ENCODE data around the gene TENM4. TPM values are rescaled to one million over a fixed set of nuclear protein-coding genes. Genes with fewer than 3 reads are reported as not detected.
A peak's percentile ranks its signal among the peaks of the same experiment; 100 is the strongest.

TENM4 gene
- total and polyA plus RNA-seq, 2 experiments from 2014 or later, result 19.0 to 105 TPM

GRCh38 chr11:78961937-78962701 is 478.7 kb downstream of the TENM4 start:
- Histone ChIP-seq H3K36me3 (no peaks in the 10 kb centered on the region), H3K9me3 (ENCODE audit: low read depth) (no peaks in the 10 kb centered on the region), H3K27me3 (peaks cover 4% of the 10 kb centered on the region), H3K4me3 (peak overlapping the region; percentile 43), H3K27ac (no peak overlapping the region), H3K4me1 (ENCODE audit: low read depth) (peaks cover 8% of the 10 kb centered on the region)
- DNase-seq (ENCODE audit: low read depth in 1 of 2, low spot score in 1 of 2), result peak; percentile 67 to 92
- TF ChIP-seq, protein P1, sequence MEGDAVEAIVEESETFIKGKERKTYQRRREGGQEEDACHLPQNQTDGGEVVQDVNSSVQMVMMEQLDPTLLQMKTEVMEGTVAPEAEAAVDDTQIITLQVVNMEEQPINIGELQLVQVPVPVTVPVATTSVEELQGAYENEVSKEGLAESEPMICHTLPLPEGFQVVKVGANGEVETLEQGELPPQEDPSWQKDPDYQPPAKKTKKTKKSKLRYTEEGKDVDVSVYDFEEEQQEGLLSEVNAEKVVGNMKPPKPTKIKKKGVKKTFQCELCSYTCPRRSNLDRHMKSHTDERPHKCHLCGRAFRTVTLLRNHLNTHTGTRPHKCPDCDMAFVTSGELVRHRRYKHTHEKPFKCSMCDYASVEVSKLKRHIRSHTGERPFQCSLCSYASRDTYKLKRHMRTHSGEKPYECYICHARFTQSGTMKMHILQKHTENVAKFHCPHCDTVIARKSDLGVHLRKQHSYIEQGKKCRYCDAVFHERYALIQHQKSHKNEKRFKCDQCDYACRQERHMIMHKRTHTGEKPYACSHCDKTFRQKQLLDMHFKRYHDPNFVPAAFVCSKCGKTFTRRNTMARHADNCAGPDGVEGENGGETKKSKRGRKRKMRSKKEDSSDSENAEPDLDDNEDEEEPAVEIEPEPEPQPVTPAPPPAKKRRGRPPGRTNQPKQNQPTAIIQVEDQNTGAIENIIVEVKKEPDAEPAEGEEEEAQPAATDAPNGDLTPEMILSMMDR (IDR thresholded peaks at IDR 0.05; ENCODE audit: low read depth, low read length), result no peak

GRCh38 chr11:78961247-78961646 is 479.6 kb downstream of the TENM4 start:
- DNase-seq (ENCODE audit: low read depth in 1 of 2, low spot score in 1 of 2), result peak in 1 of 2 donors; percentile 49
- Histone ChIP-seq H3K9me3 (ENCODE audit: low read depth) (no peaks in the 10 kb centered on the region), H3K27ac (no peak overlapping the region), H3K27me3 (no peaks in the 10 kb centered on the region), H3K4me3 (peak overlapping the region; percentile 43), H3K36me3 (no peaks in the 10 kb centered on the region), H3K4me1 (ENCODE audit: low read depth) (peaks cover 14% of the 10 kb centered on the region)
- TF ChIP-seq, protein P1 (IDR thresholded peaks at IDR 0.05; ENCODE audit: low read depth, low read length), result peak; percentile 63

GRCh38 chr11:78958444-78958843 is 482.4 kb downstream of the TENM4 start:
- TF ChIP-seq, protein P1 (IDR thresholded peaks at IDR 0.05; ENCODE audit: low read depth, low read length), result no peak
- peaks cover 42% of the 10 kb centered on the region for H3K4me1 ChIP-seq (ENCODE audit: low read depth)
- no peaks in the 10 kb centered on the region for H3K9me3 ChIP-seq (ENCODE audit: low read depth)
- no peaks in the 10 kb centered on the region for H3K27me3 ChIP-seq
- no peaks in the 10 kb centered on the region for H3K36me3 ChIP-seq
- no peak overlapping the region for H3K27ac ChIP-seq
- no peak for DNase-seq (ENCODE audit: low read depth in 1 of 2, low spot score in 1 of 2)
- H3K4me3 ChIP-seq, result no peak overlapping the region

DNA sequence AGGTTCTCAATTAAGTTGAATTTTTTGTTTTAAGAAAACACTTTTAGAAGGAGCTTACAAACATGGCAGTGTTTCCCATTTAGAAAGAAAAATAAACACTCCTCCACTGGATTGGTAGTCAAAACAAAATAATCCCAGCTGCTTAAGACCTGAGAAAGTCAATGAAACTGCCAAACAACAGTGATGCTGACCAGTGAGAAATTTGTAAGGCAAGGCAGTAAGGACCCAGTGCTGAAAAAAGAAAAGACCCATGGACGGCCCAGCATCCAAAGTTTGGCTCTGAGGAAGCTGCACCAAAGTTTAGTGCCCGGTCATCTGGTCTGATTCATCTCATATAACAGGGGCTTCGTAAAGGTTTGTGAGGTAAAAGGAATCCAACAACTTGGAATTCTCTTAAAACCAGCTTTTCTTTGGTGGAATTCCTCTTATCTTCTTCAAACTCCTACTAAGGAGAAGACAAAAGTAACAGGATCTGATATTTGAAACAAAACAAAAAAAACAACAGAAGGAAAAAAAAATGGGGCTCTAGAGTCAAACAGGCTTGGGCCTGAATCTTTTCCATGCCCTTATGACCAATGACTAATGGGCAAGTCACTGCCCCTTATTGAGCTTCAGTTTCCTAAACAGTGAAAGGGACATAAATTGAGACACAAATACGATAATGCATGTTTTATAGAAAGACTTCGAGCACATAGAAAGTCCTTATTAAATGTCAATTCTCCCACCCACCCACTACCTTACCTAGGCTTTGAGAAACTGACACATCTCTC is 483.2 kb downstream of the TENM4 start:
- TF ChIP-seq, protein P1 (IDR thresholded peaks at IDR 0.05; ENCODE audit: low read depth, low read length), result no peak
- Histone ChIP-seq H3K27ac (no peak overlapping the region), H3K9me3 (ENCODE audit: low read depth) (no peaks in the 10 kb centered on the region), H3K27me3 (no peaks in the 10 kb centered on the region), H3K4me1 (ENCODE audit: low read depth) (peaks cover 50% of the 10 kb centered on the region), H3K4me3 (no peak overlapping the region), H3K36me3 (no peaks in the 10 kb centered on the region)
- no peak for DNase-seq (ENCODE audit: low read depth in 1 of 2, low spot score in 1 of 2)

DNA sequence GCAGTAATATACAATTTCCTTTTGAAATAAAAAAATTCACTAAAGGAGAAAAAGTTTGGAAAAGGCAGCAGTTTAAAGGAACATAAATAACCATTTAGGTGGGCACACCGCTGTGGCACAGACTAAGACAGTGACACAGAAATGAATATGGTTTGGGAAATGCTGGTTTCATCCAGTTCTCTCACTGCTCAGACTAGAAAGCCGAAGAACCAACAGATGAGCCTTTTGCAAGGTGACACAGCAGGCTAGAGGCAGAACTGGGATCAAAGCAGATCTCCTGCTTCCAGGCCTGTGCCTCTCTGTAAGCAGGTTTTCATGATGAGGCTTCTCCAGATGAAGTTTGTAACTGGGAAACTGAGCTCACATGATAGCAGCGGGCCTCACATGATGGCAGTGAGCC is 486.1 kb downstream of the TENM4 start:
- no peak overlapping the region for H3K4me3 ChIP-seq
- no peaks in the 10 kb centered on the region for H3K9me3 ChIP-seq (ENCODE audit: low read depth)
- H3K4me1 ChIP-seq (ENCODE audit: low read depth), result peaks cover 65% of the 10 kb centered on the region
- DNase-seq (ENCODE audit: low read depth in 1 of 2, low spot score in 1 of 2), result no peak
- H3K27me3 ChIP-seq, result no peaks in the 10 kb centered on the region
- peak overlapping the region; percentile 54 for H3K27ac ChIP-seq
- TF ChIP-seq, protein P1 (IDR thresholded peaks at IDR 0.05; ENCODE audit: low read depth, low read length), result no peak
- H3K36me3 ChIP-seq, result no peaks in the 10 kb centered on the region

All from cardiac muscle cell (in vitro differentiated cells and primary cell).